Activated naive CD4-positive, alpha-beta T cell treated with anti-CD3 and anti-CD28 coated beads for 36 hours (primary cell): Measurements from ENCODE around the gene TCAIM. TPM values are rescaled to one million over a fixed set of nuclear protein-coding genes. Genes with fewer than 3 reads are reported as not detected.
"Not testable (repeated sequence)": the region's sequence is repeated elsewhere in the genome, so short reads cannot be mapped to it uniquely, and the experiment has no call there.

ENCODE experiments used
- CTCF ChIA-PET: fragments of 350-600 bp; sonication (Branson Sonifier 250); formaldehyde crosslinking; loops from one replicate; lab custom pipeline; 2021; ENCODE audit warnings: antibody characterized with exemption; lab: Charles Lee
- DNase-seq: peaks from one replicate; pipeline ENCODE4 v3.0.0-alpha.2; 2020
- H3K27ac Mint-ChIP-seq: one replicate; pipeline ENCODE4 v1.8.0; 2021; ENCODE audit warnings: mild to moderate bottlenecking, mixed read lengths
- H3K27me3 Mint-ChIP-seq: one replicate; pipeline ENCODE4 v1.8.0; 2021; ENCODE audit warnings: low read depth, mixed read lengths
- H3K36me3 Mint-ChIP-seq: one replicate; pipeline ENCODE4 v1.8.0; 2021; ENCODE audit warnings: low read depth, mixed read lengths
- H3K4me1 Mint-ChIP-seq: one replicate; pipeline ENCODE4 v1.8.0; 2021; ENCODE audit warnings: low read depth, mixed read lengths
- H3K4me3 Mint-ChIP-seq: one replicate; pipeline ENCODE4 v1.8.0; 2021; ENCODE audit warnings: mild to moderate bottlenecking, moderate library complexity, mixed read lengths
- H3K9me3 Mint-ChIP-seq: one replicate; pipeline ENCODE4 v1.8.0; 2021; ENCODE audit warnings: mixed read lengths
- intact Hi-C: fragments of 100-400 bp; cut with micrococcal nuclease; formaldehyde crosslinking; loops from one replicate; pipeline ENCODE4 v1.15.1; 2023
- total RNA-seq, 2 experiments: library from RNA; stranded (reverse); gene quantifications; one replicate each; pipeline ENCODE4 v1.2.3, GENCODE V29; 2021

The TCAIM gene
- total RNA-seq, 2 experiments from 2014 or later: 14.0 to 15.9 TPM

DNA sequence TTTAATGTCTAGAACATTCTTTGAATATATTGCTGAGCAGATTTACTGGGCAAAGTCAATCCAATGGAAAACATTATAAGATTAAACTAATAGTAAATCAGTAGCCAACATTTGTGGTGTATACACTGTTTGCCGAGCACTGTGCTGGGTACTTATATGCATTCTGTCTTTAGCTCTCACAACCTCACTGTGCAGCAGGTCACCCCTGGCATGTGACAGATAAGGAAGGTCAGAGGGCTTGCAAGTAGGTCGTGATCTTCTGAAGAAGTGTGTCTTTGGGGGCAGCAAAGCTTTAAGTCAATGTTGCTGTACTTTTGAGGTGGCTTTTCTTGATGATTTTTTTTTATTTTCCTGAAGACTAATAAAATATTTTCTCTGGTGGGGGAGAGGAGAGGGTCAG is 62.2 kb downstream of the TCAIM start:
- H3K9me3 Mint-ChIP-seq: no peaks in the 10 kb centered on the region
- CTCF ChIA-PET: no interaction called here
- intact Hi-C loops: no loop called here

DNA sequence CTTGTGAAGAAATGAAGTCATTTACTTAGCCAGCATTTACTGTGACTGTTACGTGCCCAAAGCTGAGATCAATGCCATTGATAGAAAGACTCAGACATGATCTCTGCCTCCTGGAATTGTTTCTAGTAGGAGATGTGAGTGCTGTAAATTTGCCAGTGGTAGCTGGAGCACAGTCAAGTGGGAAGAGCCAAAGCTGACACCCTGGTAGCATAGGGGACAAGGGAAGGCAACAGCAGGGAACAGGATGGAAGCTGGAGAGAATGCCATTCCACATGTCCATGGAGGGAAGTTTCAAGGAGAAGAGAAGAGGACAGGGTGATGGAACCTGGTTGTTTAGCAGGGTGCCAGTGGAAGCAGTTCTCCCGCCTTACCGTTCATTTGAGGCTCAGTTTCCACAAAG is 64.0 kb downstream of the TCAIM start:
- Mint-ChIP-seq H3K4me1 (no peaks in the 10 kb centered on the region), H3K27me3 (no peaks in the 10 kb centered on the region), H3K9me3 (no peaks in the 10 kb centered on the region), H3K27ac (no peak overlapping the region), H3K36me3 (peaks cover 6% of the 10 kb centered on the region), H3K4me3 (no peak overlapping the region)
- DNase-seq: no peak
- CTCF ChIA-PET: interaction anchor here (0.7 kb wide), 1 partner anchor 83 kb away, joined by 3 read pairs; no protein-coding TSS in a partner anchor
- intact Hi-C loops: no loop called here

More for the DNA sequence above, 62.2 kb downstream of the TCAIM start:
- Mint-ChIP-seq H3K4me1 (no peaks in the 10 kb centered on the region), H3K27ac (no peak overlapping the region), H3K36me3 (peaks cover 6% of the 10 kb centered on the region), H3K4me3 (no peak overlapping the region), H3K27me3 (no peaks in the 10 kb centered on the region)
- DNase-seq: no peak

DNA sequence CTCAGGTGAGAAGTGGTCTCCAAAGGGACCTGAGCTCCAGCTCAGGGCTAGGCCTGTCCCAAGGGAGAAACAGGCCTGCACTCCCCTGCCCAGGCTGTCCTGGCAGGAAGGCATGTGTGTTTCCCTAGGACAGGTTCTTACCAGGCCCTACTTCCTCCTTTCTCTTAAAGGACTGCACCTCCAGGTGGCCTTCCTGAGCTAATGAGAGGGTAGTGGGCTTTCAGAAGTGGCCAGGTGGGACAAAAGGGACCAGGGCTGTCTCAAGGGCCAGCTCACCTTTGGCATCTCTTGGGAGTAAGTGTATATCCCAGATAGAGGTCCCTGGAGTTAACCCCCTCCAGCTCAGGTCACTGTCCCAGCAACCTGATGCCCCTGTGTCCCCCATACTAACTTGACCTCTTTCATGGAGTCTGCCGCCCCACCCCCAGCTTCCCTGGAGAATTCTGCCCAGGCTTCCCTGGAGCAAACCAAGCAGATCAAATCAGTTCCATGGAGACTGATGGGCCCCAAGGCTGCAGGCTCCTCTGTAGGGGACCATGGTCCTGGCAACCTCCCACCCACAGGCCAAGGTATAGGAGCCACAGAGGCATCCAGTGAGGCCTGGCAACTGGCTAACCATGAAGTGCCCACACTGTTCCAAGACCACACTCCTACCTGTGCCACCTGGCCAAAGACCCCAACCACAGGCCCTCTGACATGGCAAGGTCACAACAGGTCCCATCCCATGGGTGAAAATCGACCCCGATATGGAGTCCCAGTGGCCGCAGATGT is 71.3 kb downstream of the TCAIM start:
- no peaks in the 10 kb centered on the region for H3K36me3 Mint-ChIP-seq
- no peaks in the 10 kb centered on the region for H3K9me3 Mint-ChIP-seq
- intact Hi-C loops: no loop called here

DNA sequence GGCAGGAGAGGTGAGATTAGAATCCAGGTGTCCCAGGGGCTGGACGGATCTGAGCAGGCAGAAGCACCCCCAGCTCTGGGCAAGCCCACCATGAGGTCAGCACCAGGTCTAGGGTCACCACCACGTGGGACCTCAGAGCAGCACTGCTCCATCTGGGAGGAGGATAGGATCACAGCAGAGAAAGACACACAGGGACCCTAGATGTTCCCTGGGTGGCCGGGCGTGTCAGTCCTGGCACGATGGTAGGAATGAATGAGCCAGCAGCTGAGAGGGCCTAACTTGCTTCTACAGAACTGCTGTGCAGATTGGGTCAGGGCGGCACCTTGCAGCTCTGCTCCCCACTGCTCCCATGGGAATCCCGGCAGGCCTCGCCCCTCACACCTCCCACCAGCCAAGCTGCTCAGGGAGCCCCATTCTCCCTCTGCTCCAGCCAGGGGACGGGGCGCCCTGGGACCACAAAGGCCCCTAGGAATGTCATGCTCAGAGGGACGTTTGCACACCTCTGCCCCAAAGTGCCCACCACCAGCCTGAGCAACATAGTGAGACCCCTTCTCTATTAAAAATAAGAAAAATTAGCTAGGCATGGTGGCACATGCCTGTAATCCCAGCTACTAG is 72.6 kb downstream of the TCAIM start:
- no peak overlapping the region for H3K4me3 Mint-ChIP-seq
- H3K27me3 Mint-ChIP-seq: no peaks in the 10 kb centered on the region
- H3K27ac Mint-ChIP-seq: no peak overlapping the region
- CTCF ChIA-PET: no interaction called here
- intact Hi-C loops: no loop called here
- no peak for DNase-seq
- no peaks in the 10 kb centered on the region for H3K36me3 Mint-ChIP-seq
- no peaks in the 10 kb centered on the region for H3K9me3 Mint-ChIP-seq
- no peaks in the 10 kb centered on the region for H3K4me1 Mint-ChIP-seq

More for the DNA sequence above, 71.3 kb downstream of the TCAIM start:
- Mint-ChIP-seq H3K4me1 (no peaks in the 10 kb centered on the region), H3K27me3 (no peaks in the 10 kb centered on the region), H3K27ac (no peak overlapping the region), H3K4me3 (no peak overlapping the region)
- CTCF ChIA-PET: no interaction called here
- no peak for DNase-seq

DNA sequence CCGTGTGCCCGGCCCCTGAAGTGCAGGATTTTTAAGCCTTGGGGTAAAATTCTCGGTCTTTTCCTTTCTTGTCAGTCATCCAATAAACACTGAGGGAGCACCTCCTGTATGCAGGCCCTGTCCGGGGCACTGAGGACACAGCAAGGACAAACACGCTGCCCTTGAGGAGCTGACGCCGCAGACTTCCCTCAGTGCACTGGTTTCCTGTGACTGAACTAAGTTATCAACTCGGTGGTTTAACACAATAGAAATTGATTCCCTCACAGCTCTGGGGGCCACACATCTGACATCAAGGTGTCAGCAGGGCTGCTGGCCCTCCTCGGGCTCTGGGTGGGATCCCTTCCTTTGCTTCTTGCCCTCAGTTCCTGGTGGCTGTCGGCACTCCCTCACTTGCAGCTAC is 73.8 kb downstream of the TCAIM start:
- CTCF ChIA-PET: no interaction called here
- Mint-ChIP-seq H3K4me1 (no peaks in the 10 kb centered on the region), H3K4me3 (no peak overlapping the region), H3K27me3 (no peaks in the 10 kb centered on the region), H3K36me3 (no peaks in the 10 kb centered on the region), H3K9me3 (no peaks in the 10 kb centered on the region), H3K27ac (no peak overlapping the region)
- DNase-seq: no peak
- intact Hi-C loops: no loop called here

DNA sequence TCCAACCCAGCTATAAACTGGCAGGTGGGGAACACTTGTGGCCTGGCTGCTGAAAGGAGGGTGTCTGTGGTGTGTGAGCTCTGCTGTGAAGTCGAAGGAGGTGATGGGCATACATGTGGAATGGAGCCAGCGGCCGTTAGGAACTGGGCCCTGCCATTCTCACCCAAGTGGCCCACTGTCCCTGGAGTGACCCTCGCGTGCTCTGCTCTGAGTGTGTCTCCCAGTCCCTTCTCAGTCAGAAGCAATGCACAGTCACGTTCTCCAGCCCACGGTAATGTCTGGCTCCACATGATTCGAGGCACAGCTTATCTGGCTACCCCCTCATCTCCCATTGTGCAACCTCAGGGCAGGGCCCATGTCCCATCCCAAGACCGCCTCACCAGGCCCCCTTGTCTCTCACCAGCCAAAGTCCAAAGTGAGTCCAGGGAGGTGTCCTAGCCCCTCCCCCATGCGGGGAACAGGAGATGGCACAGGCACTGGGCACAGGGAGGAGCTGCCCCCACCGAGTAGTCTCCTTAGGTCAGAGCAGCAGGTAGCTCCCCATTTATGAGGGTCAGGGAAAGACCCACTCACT is 76.0 kb downstream of the TCAIM start:
- CTCF ChIA-PET: no interaction called here
- Mint-ChIP-seq H3K27me3 (no peaks in the 10 kb centered on the region), H3K4me3 (no peak overlapping the region), H3K9me3 (no peaks in the 10 kb centered on the region), H3K4me1 (no peaks in the 10 kb centered on the region), H3K36me3 (no peaks in the 10 kb centered on the region), H3K27ac (no peak overlapping the region)
- intact Hi-C loops: no loop called here
- DNase-seq: no peak

DNA sequence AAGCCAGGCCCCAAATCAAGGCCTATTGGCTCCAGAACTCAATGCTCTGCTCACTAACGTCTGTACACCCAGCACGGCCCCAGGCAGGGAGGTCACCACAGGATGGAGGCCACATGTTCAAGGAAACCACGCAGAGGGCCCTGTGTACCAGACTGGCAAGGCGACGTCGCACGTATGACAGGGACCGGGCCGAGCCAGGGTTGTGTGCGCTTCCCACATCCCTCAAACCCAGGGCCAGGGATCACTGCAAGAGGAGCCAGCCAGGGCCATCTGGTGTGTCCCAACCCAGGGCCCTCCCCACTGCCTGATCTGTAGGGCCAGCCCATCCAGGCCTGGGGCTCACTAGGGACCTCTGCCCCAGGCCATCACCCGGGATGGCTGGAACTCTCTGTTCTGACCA is 76.9 kb downstream of the TCAIM start:
- Mint-ChIP-seq H3K36me3 (no peaks in the 10 kb centered on the region), H3K4me1 (no peaks in the 10 kb centered on the region), H3K9me3 (no peaks in the 10 kb centered on the region), H3K27me3 (no peaks in the 10 kb centered on the region), H3K27ac (no peak overlapping the region), H3K4me3 (no peak overlapping the region)
- intact Hi-C loops: no loop called here
- CTCF ChIA-PET: no interaction called here
- no peak for DNase-seq

DNA sequence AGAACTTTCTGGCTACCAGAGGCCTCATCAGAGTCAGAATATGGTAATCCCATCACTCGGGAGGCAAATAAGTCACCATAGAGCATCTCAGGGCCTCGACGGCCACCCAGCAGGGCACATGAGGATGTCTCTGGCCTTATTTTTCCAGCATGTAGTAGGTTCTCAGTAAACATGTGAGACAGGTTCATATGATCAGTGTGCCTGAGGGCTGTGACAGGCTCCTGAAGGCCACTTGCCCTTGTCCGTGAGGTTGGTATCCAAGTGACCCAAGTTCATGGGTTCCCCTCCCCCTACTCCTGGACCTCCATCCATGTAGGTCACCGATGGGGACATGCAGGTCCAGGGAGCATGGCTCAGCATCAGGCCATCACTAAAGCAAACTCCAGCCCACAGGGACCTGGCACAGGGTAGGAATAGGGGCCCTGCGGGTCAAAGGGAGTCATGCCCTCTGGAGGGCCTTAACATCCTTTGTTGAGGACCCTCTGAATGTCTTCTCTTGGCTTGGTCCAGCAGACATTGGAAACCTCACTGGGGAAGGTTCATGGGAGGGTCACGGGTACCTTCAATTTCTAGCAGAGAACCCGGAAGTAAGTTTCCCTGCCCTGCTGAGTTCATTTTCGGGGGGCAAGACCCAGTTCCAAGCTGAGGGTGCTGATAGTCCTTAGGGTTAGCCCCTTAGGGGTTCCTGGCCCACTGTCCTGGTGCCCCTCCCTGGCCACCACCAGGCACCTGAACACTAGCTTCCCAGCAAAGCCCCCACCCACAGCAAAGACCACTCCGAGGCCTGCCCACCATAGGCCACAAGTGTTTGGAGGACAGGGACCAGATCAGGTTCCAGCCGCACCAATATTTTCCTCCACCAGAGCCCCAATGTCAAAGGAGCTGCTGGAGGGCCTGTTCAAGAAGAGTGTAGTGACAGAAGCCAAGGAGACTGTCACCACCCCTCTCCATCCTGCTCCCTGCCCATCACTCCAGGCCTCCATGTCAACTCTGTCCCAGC is 77.8 kb downstream of the TCAIM start:
- Mint-ChIP-seq H3K27ac (no peak overlapping the region), H3K36me3 (no peaks in the 10 kb centered on the region), H3K4me1 (no peaks in the 10 kb centered on the region), H3K4me3 (no peak overlapping the region), H3K27me3 (peaks cover 2% of the 10 kb centered on the region), H3K9me3 (no peaks in the 10 kb centered on the region)
- intact Hi-C loops: no loop called here
- CTCF ChIA-PET: no interaction called here
- DNase-seq: no peak

DNA sequence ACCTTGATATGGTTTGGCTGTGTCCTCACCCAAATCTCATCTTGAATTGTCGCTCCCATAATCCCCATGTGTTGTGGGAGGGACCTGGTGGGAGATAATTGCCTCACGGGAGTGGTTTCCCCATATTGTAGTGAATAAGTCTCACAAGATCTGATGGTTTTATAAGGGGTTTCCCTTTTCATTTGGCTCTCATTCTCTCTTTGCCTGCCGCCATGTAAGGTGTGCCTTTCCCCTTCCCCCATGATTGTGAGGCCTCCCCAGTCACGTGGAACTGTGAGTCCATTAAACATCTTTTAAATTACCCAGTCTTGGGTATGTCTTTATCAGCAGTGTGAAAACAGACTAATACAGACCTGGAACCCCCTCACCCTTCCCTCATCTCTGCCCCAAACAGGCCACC is 79.6 kb downstream of the TCAIM start:
- H3K36me3 Mint-ChIP-seq, H3K4me3 Mint-ChIP-seq, intact Hi-C loops, CTCF ChIA-PET, H3K27me3 Mint-ChIP-seq, H3K27ac Mint-ChIP-seq, DNase-seq, H3K9me3 Mint-ChIP-seq, H3K4me1 Mint-ChIP-seq: not testable (repeated sequence)

DNA sequence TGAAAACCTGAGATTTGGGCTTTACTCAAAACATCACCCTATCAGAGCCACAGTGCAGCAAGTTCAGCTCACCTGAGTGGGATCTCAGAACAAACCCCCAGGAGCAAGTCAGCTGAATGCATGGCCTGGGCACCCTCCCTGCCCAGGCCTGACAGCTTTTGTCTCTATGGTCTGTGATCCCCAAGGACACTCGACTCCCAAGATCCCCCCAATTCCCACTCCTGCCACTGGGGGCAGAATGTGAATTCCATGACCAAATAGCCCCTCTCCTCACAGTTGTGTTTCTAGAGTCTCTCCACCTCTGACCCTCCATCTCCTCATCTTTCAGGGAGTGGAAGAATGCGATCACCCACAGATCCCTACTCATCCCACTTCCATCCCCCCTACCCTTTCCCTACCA is 80.0 kb downstream of the TCAIM start:
- H3K9me3 Mint-ChIP-seq: no peaks in the 10 kb centered on the region
- peaks cover 2% of the 10 kb centered on the region for H3K27me3 Mint-ChIP-seq
- H3K27ac Mint-ChIP-seq: no peak overlapping the region
- DNase-seq: no peak
- H3K4me3 Mint-ChIP-seq: no peak overlapping the region
- intact Hi-C loops: no loop called here
- CTCF ChIA-PET: no interaction called here
- H3K4me1 Mint-ChIP-seq: no peaks in the 10 kb centered on the region
- no peaks in the 10 kb centered on the region for H3K36me3 Mint-ChIP-seq

DNA sequence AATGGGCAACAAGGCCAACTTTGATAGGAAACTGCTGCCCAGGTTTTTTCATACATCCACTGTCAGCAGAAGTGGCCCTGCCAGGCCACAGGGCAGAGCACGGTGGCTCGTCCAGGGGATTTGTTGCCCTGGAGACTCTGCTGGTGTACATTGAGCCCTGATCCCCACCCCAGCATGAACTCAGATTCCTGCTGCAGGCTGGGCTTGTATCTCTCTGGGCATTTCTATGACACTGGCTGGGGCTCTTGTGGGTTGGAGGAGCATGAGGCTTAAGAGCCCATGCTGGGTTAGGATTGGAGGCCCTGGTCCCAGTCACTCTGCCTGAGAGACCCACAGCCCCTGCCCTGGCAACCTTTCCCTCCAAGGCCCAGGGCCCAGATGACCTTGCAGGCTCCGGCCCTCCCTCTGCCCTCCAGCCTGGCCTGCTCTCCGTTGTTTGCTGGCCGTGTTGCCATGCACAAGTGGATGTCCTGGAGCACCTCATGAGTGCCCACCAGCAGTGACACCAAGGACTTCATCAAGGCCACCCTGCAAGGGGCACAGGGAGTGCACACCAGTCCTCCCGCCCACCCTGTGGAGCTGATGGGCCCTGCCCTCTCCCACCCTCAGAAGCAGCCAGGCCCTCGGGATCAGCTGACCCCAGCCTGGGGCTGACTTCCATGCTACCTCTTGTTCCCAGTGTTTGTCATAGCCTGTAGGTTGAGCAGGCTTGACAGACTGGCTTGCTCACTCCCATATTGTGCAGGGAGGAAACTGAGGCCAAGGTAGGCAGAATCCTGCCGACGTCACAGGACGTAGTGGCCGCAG is 80.8 kb downstream of the TCAIM start:
- DNase-seq: no peak
- H3K4me3 Mint-ChIP-seq: no peak overlapping the region
- H3K36me3 Mint-ChIP-seq: no peaks in the 10 kb centered on the region

More for the DNA sequence above, 80.8 kb downstream of the TCAIM start:
- Mint-ChIP-seq H3K27ac (no peak overlapping the region), H3K27me3 (peaks cover 2% of the 10 kb centered on the region), H3K9me3 (no peaks in the 10 kb centered on the region), H3K4me1 (no peaks in the 10 kb centered on the region)
- CTCF ChIA-PET: no interaction called here
- intact Hi-C loops: no loop called here
